ENCODE data around the gene KRTAP19-2. TPM values are rescaled to one million over a fixed set of nuclear protein-coding genes. Genes with fewer than 3 reads are reported as not detected.

The KRTAP19-2 gene
- total and polyA plus RNA-seq, 4 donors = not detected

- TF ChIP-seq, protein P1, sequence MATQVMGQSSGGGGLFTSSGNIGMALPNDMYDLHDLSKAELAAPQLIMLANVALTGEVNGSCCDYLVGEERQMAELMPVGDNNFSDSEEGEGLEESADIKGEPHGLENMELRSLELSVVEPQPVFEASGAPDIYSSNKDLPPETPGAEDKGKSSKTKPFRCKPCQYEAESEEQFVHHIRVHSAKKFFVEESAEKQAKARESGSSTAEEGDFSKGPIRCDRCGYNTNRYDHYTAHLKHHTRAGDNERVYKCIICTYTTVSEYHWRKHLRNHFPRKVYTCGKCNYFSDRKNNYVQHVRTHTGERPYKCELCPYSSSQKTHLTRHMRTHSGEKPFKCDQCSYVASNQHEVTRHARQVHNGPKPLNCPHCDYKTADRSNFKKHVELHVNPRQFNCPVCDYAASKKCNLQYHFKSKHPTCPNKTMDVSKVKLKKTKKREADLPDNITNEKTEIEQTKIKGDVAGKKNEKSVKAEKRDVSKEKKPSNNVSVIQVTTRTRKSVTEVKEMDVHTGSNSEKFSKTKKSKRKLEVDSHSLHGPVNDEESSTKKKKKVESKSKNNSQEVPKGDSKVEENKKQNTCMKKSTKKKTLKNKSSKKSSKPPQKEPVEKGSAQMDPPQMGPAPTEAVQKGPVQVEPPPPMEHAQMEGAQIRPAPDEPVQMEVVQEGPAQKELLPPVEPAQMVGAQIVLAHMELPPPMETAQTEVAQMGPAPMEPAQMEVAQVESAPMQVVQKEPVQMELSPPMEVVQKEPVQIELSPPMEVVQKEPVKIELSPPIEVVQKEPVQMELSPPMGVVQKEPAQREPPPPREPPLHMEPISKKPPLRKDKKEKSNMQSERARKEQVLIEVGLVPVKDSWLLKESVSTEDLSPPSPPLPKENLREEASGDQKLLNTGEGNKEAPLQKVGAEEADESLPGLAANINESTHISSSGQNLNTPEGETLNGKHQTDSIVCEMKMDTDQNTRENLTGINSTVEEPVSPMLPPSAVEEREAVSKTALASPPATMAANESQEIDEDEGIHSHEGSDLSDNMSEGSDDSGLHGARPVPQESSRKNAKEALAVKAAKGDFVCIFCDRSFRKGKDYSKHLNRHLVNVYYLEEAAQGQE (IDR thresholded peaks at IDR 0.05) = no peak
- TF ChIP-seq HNF4A (conservative IDR thresholded peaks at IDR 0.05) = no peak
Measured at GRCh38 chr21:30478004-30478403, 9.2 kb downstream of the KRTAP19-2 start (continued).

DNA sequence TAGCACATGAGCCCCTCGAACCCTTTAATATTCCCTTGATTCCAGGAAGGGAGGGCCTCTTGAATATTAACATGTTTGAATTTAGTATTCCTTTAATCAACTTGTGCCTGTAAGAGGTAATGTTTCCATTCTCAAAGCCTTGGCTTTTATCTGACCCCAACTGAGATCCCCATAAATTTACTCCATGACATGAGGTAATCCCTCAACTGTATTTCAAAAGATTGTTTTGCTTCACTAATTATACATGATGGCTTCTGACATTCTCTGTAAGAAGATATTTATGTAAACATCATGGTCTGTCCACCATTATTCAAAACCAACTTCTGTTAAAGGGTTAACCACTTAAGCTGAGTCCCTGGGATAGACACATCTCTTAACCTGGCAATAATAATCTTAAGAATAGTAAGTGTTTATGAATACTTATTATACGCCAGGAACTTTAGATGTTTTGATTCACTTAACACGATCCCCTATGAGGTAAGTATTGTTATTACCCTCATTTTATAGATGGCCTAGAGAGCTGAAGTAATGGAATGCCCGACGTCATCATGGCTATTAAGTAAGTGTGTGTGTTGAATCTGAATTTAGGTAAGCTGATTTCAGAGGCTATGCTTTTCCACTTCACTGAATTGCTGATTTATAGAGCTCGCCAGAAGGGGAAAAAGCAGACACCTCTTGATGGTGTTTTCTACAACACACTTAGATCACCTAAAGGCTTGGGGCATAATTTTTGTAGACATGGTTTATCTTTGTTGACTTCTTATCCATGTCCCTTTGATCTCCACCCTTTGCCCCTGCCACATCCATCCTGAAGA, 18.1 kb downstream of the KRTAP19-2 start:
- WGBS = 69% methylated on average over 6 of the region's 6 CpGs
- DNase-seq (ENCODE audit: low spot score) = no peak
- TF ChIP-seq, protein P2, sequence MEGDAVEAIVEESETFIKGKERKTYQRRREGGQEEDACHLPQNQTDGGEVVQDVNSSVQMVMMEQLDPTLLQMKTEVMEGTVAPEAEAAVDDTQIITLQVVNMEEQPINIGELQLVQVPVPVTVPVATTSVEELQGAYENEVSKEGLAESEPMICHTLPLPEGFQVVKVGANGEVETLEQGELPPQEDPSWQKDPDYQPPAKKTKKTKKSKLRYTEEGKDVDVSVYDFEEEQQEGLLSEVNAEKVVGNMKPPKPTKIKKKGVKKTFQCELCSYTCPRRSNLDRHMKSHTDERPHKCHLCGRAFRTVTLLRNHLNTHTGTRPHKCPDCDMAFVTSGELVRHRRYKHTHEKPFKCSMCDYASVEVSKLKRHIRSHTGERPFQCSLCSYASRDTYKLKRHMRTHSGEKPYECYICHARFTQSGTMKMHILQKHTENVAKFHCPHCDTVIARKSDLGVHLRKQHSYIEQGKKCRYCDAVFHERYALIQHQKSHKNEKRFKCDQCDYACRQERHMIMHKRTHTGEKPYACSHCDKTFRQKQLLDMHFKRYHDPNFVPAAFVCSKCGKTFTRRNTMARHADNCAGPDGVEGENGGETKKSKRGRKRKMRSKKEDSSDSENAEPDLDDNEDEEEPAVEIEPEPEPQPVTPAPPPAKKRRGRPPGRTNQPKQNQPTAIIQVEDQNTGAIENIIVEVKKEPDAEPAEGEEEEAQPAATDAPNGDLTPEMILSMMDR (IDR thresholded peaks at IDR 0.05; ENCODE audit: low read depth, low read length, missing input control) = no peak
- Histone ChIP-seq H3K9me3 (ENCODE audit: control insufficient read depth in 4 of 4, low read length in 3 of 4) (no peaks in the 10 kb centered on the region), H3K4me3 (ENCODE audit: low read depth in 1 of 3, low read length in 3 of 3) (no peak overlapping the region), H3K9ac (ENCODE audit: low read depth in 1 of 2, low read length in 2 of 2) (no peak overlapping the region), H3K27me3 (ENCODE audit: control insufficient read depth in 4 of 4, insufficient read depth in 4 of 4, low read length in 3 of 4) (no peaks in the 10 kb centered on the region), H3K27ac (ENCODE audit: low read depth in 1 of 2, low read length in 2 of 2) (no peak overlapping the region), H3K36me3 (ENCODE audit: control insufficient read depth in 4 of 4, insufficient read depth in 3 of 4, low read depth in 1 of 4, low read length in 3 of 4) (no peaks in the 10 kb centered on the region), H3K4me1 (ENCODE audit: control insufficient read depth in 4 of 4, insufficient read depth in 4 of 4, low read length in 3 of 4) (no peaks in the 10 kb centered on the region)

GRCh38 chr21:30463713-30464112, 23.5 kb downstream of the KRTAP19-2 start:
- 55% methylated on average over 3 of the region's 3 CpGs for WGBS
- TF ChIP-seq SP1 (IDR thresholded peaks at IDR 0.05) = no peak
- TF ChIP-seq RAD21 (IDR thresholded peaks at IDR 0.05) = peak in 1 of 2 donors; percentile 25
- no peak for TF ChIP-seq TAF1 (conservative IDR thresholded peaks at IDR 0.05)
- TF ChIP-seq, protein P2 (IDR thresholded peaks at IDR 0.05; ENCODE audit: low read depth, low read length, missing input control) = peak; percentile 23
- TF ChIP-seq EGR1 (IDR thresholded peaks at IDR 0.05; ENCODE audit: low read depth in 2 of 2) = no peak
- no peaks in the 10 kb centered on the region for H3K36me3 ChIP-seq (ENCODE audit: control insufficient read depth in 4 of 4, insufficient read depth in 3 of 4, low read depth in 1 of 4, low read length in 3 of 4)

More at GRCh38 chr21:30463713-30464112, 23.5 kb downstream of the KRTAP19-2 start:
- Histone ChIP-seq H3K27me3 (ENCODE audit: control insufficient read depth in 4 of 4, insufficient read depth in 4 of 4, low read length in 3 of 4) (no peaks in the 10 kb centered on the region), H3K27ac (ENCODE audit: low read depth in 1 of 2, low read length in 2 of 2) (no peak overlapping the region), H3K9ac (ENCODE audit: low read depth in 1 of 2, low read length in 2 of 2) (no peak overlapping the region), H3K9me3 (ENCODE audit: control insufficient read depth in 4 of 4, low read length in 3 of 4) (no peaks in the 10 kb centered on the region), H3K4me3 (ENCODE audit: low read depth in 1 of 3, low read length in 3 of 3) (no peak overlapping the region), H3K4me1 (ENCODE audit: control insufficient read depth in 4 of 4, insufficient read depth in 4 of 4, low read length in 3 of 4) (no peaks in the 10 kb centered on the region)
- DNase-seq (ENCODE audit: low spot score) = no peak

Data from liver (tissue), 9 donors.